ENCODE data around the gene GREB1.

DNA sequence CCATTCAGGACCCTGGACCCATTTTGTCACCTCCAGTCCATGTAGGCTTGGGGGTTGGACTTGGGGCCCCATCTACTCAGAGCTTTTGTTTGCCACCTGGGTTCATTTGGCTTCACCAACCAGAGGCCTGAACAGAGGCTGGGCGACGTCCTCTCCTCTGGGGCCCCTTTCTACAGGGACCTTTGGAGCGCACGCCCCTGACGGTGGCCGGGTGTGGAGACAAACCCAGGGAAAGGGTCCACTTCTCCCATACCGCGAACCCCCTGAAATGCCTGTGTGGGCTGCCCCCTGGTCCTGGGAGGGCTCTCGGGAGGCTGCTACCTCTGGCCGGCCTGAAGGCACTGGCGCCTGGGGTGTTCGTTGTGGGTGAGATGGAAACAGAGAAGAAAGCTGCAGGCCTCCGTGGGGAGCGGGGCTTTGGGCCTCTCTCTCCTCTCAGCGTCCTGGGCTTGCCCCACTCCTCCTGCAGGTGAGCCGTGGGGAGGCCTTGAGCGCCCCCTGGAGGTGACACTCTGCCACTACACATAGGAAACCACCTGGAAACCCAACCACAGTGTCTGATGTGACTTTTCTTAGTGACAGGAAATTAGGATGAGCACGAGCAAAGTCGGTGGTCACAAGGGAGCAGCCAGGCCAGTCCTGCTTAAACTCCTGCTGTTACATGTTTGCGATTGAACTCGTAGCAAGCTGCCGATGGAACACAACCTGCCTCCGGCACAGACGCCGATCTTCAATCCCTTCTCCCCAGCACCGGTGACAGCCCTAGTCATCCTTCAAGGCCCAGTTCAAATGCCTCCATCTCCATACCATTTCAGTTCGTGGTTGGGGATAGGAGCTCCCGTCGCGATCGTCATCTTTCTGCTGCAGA lies 148.1 kb downstream of the GREB1 start:
- TF ChIP-seq, protein P1, sequence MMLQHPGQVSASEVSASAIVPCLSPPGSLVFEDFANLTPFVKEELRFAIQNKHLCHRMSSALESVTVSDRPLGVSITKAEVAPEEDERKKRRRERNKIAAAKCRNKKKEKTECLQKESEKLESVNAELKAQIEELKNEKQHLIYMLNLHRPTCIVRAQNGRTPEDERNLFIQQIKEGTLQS (IDR thresholded peaks at IDR 0.05), result no peak
- TF ChIP-seq, protein P2, sequence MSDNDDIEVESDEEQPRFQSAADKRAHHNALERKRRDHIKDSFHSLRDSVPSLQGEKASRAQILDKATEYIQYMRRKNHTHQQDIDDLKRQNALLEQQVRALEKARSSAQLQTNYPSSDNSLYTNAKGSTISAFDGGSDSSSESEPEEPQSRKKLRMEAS (IDR thresholded peaks at IDR 0.05), result no peak
